Natural killer cell treated with Interleukin-12 subunit alpha and Interleukin-12 subunit beta and Interleukin-15 and Interleukin-18, amount 100 ng/mL, for 72 hours (primary cell): ENCODE measurements around the gene TAF4. TPM values are rescaled to one million over a fixed set of nuclear protein-coding genes. Genes with fewer than 3 reads are reported as not detected.

Experiments used
- ATAC-seq, 2 donors: fragments of 150-1000 bp; cut with Tn5 transposase in 1 of 2; sonication (Bioruptor Pico), chemical (Tn5 transposase) in 1 of 2; 2 replicates each; pipeline ENCODE4 v1.10.0; 2021
- DNase-seq: peaks from one replicate; pipeline ENCODE4 v3.0.0; 2022; ENCODE audit warnings: low spot score
- H3K27ac Mint-ChIP-seq, 2 donors: 1 replicate in 1 of 2; 2 replicates in 1 of 2; pipeline ENCODE4 v1.8.0; 2022; ENCODE audit warnings: mixed read lengths in 2 of 2, mild to moderate bottlenecking in 1 of 2, moderate library complexity in 1 of 2
- H3K27me3 Mint-ChIP-seq, 2 donors: 1 replicate in 1 of 2; 2 replicates in 1 of 2; pipeline ENCODE4 v1.8.0; 2022; ENCODE audit warnings: mixed read lengths in 2 of 2
- H3K36me3 Mint-ChIP-seq: one replicate; pipeline ENCODE4 v1.8.0; 2022; ENCODE audit warnings: mixed read lengths
- H3K4me1 Mint-ChIP-seq, 2 donors: 1 replicate in 1 of 2; 2 replicates in 1 of 2; pipeline ENCODE4 v1.8.0; 2022; ENCODE audit warnings: low read depth in 2 of 2, mixed read lengths in 2 of 2, mild to moderate bottlenecking in 1 of 2
- H3K4me3 Mint-ChIP-seq: one replicate; pipeline ENCODE4 v1.8.0; 2022; ENCODE audit warnings: mixed read lengths
- H3K9me3 Mint-ChIP-seq: 2 replicates; pipeline ENCODE4 v1.8.0; 2022; ENCODE audit warnings: mixed read lengths
- total RNA-seq, 2 donors: library from RNA; stranded (reverse); gene quantifications; one replicate each; pipeline ENCODE4 v1.2.3, GENCODE V29; 2022

The TAF4 gene
- total RNA-seq, 2 donors from 2014 or later, result 22.2 to 53.6 TPM

GRCh38 chr20:62023935-62024334 lies 41.7 kb downstream of the TAF4 start:
- peaks cover 25 to 39% of the 10 kb centered on the region in 2 donors for H3K4me1 Mint-ChIP-seq
- no peaks in the 10 kb centered on the region for H3K27me3 Mint-ChIP-seq
- H3K4me3 Mint-ChIP-seq, result no peak overlapping the region
- H3K27ac Mint-ChIP-seq, result no peak overlapping the region
- DNase-seq, result no peak
- no peak for ATAC-seq
- H3K9me3 Mint-ChIP-seq, result no peaks in the 10 kb centered on the region
- H3K36me3 Mint-ChIP-seq, result no peaks in the 10 kb centered on the region

GRCh38 chr20:62022575-62023139 lies 43.0 kb downstream of the TAF4 start:
- Mint-ChIP-seq H3K4me1 (peaks cover 25 to 41% of the 10 kb centered on the region in 2 donors), H3K9me3 (no peaks in the 10 kb centered on the region), H3K36me3 (no peaks in the 10 kb centered on the region), H3K27me3 (no peaks in the 10 kb centered on the region), H3K4me3 (no peak overlapping the region), H3K27ac (no peak overlapping the region)
- DNase-seq, result no peak
- ATAC-seq, result no peak

GRCh38 chr20:62021793-62022385 lies 43.8 kb downstream of the TAF4 start:
- peaks cover 24 to 34% of the 10 kb centered on the region in 2 donors for H3K4me1 Mint-ChIP-seq
- H3K9me3 Mint-ChIP-seq, result no peaks in the 10 kb centered on the region
- H3K36me3 Mint-ChIP-seq, result no peaks in the 10 kb centered on the region
- no peak for DNase-seq
- no peaks in the 10 kb centered on the region for H3K27me3 Mint-ChIP-seq
- no peak overlapping the region for H3K27ac Mint-ChIP-seq
- no peak for ATAC-seq
- no peak overlapping the region for H3K4me3 Mint-ChIP-seq

- H3K9me3 Mint-ChIP-seq, result no peaks in the 10 kb centered on the region
- ATAC-seq (no peak), DNase-seq (no peak)
- H3K27me3 Mint-ChIP-seq, result no peaks in the 10 kb centered on the region
- H3K36me3 Mint-ChIP-seq, result no peaks in the 10 kb centered on the region
- H3K4me3 Mint-ChIP-seq, result no peak overlapping the region
- no peak overlapping the region for H3K27ac Mint-ChIP-seq
- H3K4me1 Mint-ChIP-seq, result peaks cover 16 to 28% of the 10 kb centered on the region in 2 donors
Observed at GRCh38 chr20:62020935-62021701, 44.6 kb downstream of the TAF4 start.

GRCh38 chr20:62019881-62020492 lies 45.7 kb downstream of the TAF4 start:
- peak overlapping the region in 1 of 2 donors; percentile 9 for H3K27ac Mint-ChIP-seq
- H3K4me3 Mint-ChIP-seq, result no peak overlapping the region
- peaks cover 8 to 26% of the 10 kb centered on the region in 2 donors for H3K4me1 Mint-ChIP-seq
- ATAC-seq (no peak), DNase-seq (no peak)
- H3K36me3 Mint-ChIP-seq, result no peaks in the 10 kb centered on the region
- H3K9me3 Mint-ChIP-seq, result no peaks in the 10 kb centered on the region
- no peaks in the 10 kb centered on the region for H3K27me3 Mint-ChIP-seq

- H3K36me3 Mint-ChIP-seq, result no peaks in the 10 kb centered on the region
- DNase-seq (no peak), ATAC-seq (no peak)
- H3K4me1 Mint-ChIP-seq, result peaks cover 8 to 26% of the 10 kb centered on the region in 2 donors
- no peaks in the 10 kb centered on the region for H3K9me3 Mint-ChIP-seq
- no peak overlapping the region for H3K4me3 Mint-ChIP-seq
- no peak overlapping the region for H3K27ac Mint-ChIP-seq
- no peaks in the 10 kb centered on the region for H3K27me3 Mint-ChIP-seq
Observed at GRCh38 chr20:62019144-62019805, 46.4 kb downstream of the TAF4 start.

GRCh38 chr20:62018437-62019143 lies 47.1 kb downstream of the TAF4 start:
- no peak overlapping the region for H3K4me3 Mint-ChIP-seq
- no peak overlapping the region for H3K27ac Mint-ChIP-seq
- peaks cover 8 to 23% of the 10 kb centered on the region in 2 donors for H3K4me1 Mint-ChIP-seq
- ATAC-seq (no peak), DNase-seq (no peak)
- H3K27me3 Mint-ChIP-seq, result no peaks in the 10 kb centered on the region
- no peaks in the 10 kb centered on the region for H3K36me3 Mint-ChIP-seq
- no peaks in the 10 kb centered on the region for H3K9me3 Mint-ChIP-seq

GRCh38 chr20:62015540-62016288 lies 50.0 kb downstream of the TAF4 start:
- DNase-seq (no peak), ATAC-seq (no peak)
- Mint-ChIP-seq H3K27me3 (no peaks in the 10 kb centered on the region), H3K27ac (no peak overlapping the region), H3K4me1 (peaks cover 9 to 24% of the 10 kb centered on the region in 2 donors), H3K9me3 (no peaks in the 10 kb centered on the region), H3K4me3 (no peak overlapping the region), H3K36me3 (no peaks in the 10 kb centered on the region)

- peaks cover 5 to 18% of the 10 kb centered on the region in 2 donors for H3K4me1 Mint-ChIP-seq
- H3K4me3 Mint-ChIP-seq, result no peak overlapping the region
- ATAC-seq, result no peak
- no peak overlapping the region for H3K27ac Mint-ChIP-seq
- no peaks in the 10 kb centered on the region for H3K9me3 Mint-ChIP-seq
- no peaks in the 10 kb centered on the region for H3K27me3 Mint-ChIP-seq
- no peaks in the 10 kb centered on the region for H3K36me3 Mint-ChIP-seq
- DNase-seq, result no peak
Observed at GRCh38 chr20:62014889-62015537, 50.7 kb downstream of the TAF4 start.

GRCh38 chr20:62014488-62014775 lies 51.2 kb downstream of the TAF4 start:
- Mint-ChIP-seq H3K27ac (no peak overlapping the region), H3K9me3 (no peaks in the 10 kb centered on the region), H3K4me3 (no peak overlapping the region), H3K4me1 (peaks cover 5 to 18% of the 10 kb centered on the region in 2 donors), H3K36me3 (no peaks in the 10 kb centered on the region), H3K27me3 (no peaks in the 10 kb centered on the region)
- DNase-seq (no peak), ATAC-seq (no peak)

GRCh38 chr20:62012631-62013030 lies 53.0 kb downstream of the TAF4 start:
- Mint-ChIP-seq H3K4me3 (no peak overlapping the region), H3K4me1 (peaks cover 10 to 18% of the 10 kb centered on the region in 2 donors), H3K27ac (no peak overlapping the region), H3K9me3 (no peaks in the 10 kb centered on the region), H3K36me3 (peaks cover 4% of the 10 kb centered on the region), H3K27me3 (no peaks in the 10 kb centered on the region)
- no peak for ATAC-seq
- no peak for DNase-seq

GRCh38 chr20:62011938-62012534 lies 53.6 kb downstream of the TAF4 start:
- DNase-seq (no peak), ATAC-seq (no peak)
- no peaks in the 10 kb centered on the region for H3K9me3 Mint-ChIP-seq
- no peak overlapping the region for H3K27ac Mint-ChIP-seq
- H3K36me3 Mint-ChIP-seq, result peaks cover 6% of the 10 kb centered on the region
- no peak overlapping the region for H3K4me3 Mint-ChIP-seq
- H3K4me1 Mint-ChIP-seq, result peaks cover 12 to 23% of the 10 kb centered on the region in 2 donors
- no peaks in the 10 kb centered on the region for H3K27me3 Mint-ChIP-seq
